GM23338 (cell line): Measurements from ENCODE around the gene MAP3K6. TPM values are rescaled to one million over a fixed set of nuclear protein-coding genes. Genes with fewer than 3 reads are reported as not detected.

Experiments used
- ATAC-seq: fragments of 200-7000 bp; cut with Tn5 transposase; 3 replicates; pipeline ENCODE4 v1.9.1; 2020
- DNase-seq: peaks from one replicate; pipeline ENCODE4 v3.0.0-alpha.2; 2015; ENCODE audit warnings: low spot score
- H2AFZ ChIP-seq: fragments of 200-600 bp; sonication (generic); 2 replicates; pipeline ENCODE4 v1.8.0; 2016; ENCODE audit warnings: antibody characterized with exemption, mild to moderate bottlenecking, moderate library complexity
- H3F3A ChIP-seq: fragments of 200-600 bp; sonication (generic); replicated peaks from 2 replicates; pipeline ENCODE4 v1.8.0; 2017; ENCODE audit warnings: antibody characterized with exemption, mixed run types, low read depth
- H3K27ac ChIP-seq: fragments of 200-600 bp; sonication (generic); 2 replicates; pipeline ENCODE4 v1.6.1; 2016; ENCODE audit warnings: low read depth
- H3K27me3 ChIP-seq: fragments of 200-600 bp; sonication (generic); 2 replicates; pipeline ENCODE4 v1.8.0; 2016; ENCODE audit warnings: mild to moderate bottlenecking, mixed run types, moderate library complexity; ENCODE audit not compliant: insufficient read depth
- H3K36me3 ChIP-seq: fragments of 200-600 bp; sonication (generic); 2 replicates; pipeline ENCODE4 v1.8.0; 2016; ENCODE audit warnings: mild to moderate bottlenecking; ENCODE audit not compliant: insufficient read depth
- H3K4me1 ChIP-seq: fragments of 200-600 bp; sonication (generic); 2 replicates; pipeline ENCODE4 v1.8.0; 2016; ENCODE audit warnings: mild to moderate bottlenecking, moderate library complexity; ENCODE audit not compliant: insufficient read depth
- H3K4me2 ChIP-seq: fragments of 200-600 bp; sonication (generic); 2 replicates; pipeline ENCODE4 v1.7.1; 2017; ENCODE audit warnings: mixed run types
- H3K4me3 ChIP-seq: fragments of 200-600 bp; sonication (generic); 2 replicates; pipeline ENCODE4 v1.6.1; 2016; ENCODE audit warnings: mixed run types
- H3K79me2 ChIP-seq: fragments of 200-600 bp; sonication (generic); replicated peaks from 2 replicates; pipeline ENCODE4 v1.8.0; 2017; ENCODE audit warnings: mild to moderate bottlenecking; ENCODE audit not compliant: insufficient read depth
- H3K9me2 ChIP-seq: fragments of 200-600 bp; sonication (generic); 2 replicates; pipeline ENCODE4 v1.8.0; 2017; ENCODE audit not compliant: insufficient read depth
- H4K20me1 ChIP-seq: fragments of 200-600 bp; sonication (generic); replicated peaks from 2 replicates; pipeline ENCODE4 v1.8.0; 2017; ENCODE audit warnings: mild to moderate bottlenecking; ENCODE audit not compliant: insufficient read depth
- H3K27ac Mint-ChIP-seq: 2 replicates; pipeline ENCODE4 v1.8.0; 2020; ENCODE audit warnings: inconsistent platforms, mild to moderate bottlenecking, moderate library complexity, mixed read lengths
- H3K27me3 Mint-ChIP-seq: 3 replicates; pipeline ENCODE4 v1.8.0; 2022; ENCODE audit warnings: low read depth, mild to moderate bottlenecking, moderate library complexity, mixed read lengths, inconsistent platforms; ENCODE audit not compliant: insufficient read depth, poor library complexity
- H3K36me3 Mint-ChIP-seq: 3 replicates; pipeline ENCODE4 v1.8.0; 2021; ENCODE audit warnings: low read depth, mild to moderate bottlenecking, inconsistent platforms, moderate library complexity, mixed read lengths
- H3K4me1 Mint-ChIP-seq: 3 replicates; pipeline ENCODE4 v1.8.0; 2020; ENCODE audit warnings: mild to moderate bottlenecking, inconsistent platforms, mixed read lengths
- H3K4me3 Mint-ChIP-seq: 3 replicates; pipeline ENCODE4 v1.8.0; 2021; ENCODE audit warnings: moderate library complexity, mild to moderate bottlenecking, inconsistent platforms, mixed read lengths
- H3K9me3 Mint-ChIP-seq: 3 replicates; pipeline ENCODE4 v1.8.0; 2020; ENCODE audit warnings: moderate library complexity, mild to moderate bottlenecking, inconsistent platforms, mixed read lengths
- CREB1 ChIP-seq: fragments of 250-450 bp; sonication (Bioruptor Pico); IDR thresholded peaks from 2 replicates; pipeline ENCODE4 v1.5.0; 2020; ENCODE audit warnings: low read depth, mild to moderate bottlenecking, moderate library complexity
- EZH2 ChIP-seq: fragments of 200-600 bp; sonication (generic); IDR thresholded peaks from one replicate; pipeline ENCODE4 v1.8.0; 2017; ENCODE audit warnings: antibody characterized with exemption, mild to moderate bottlenecking, low read depth; ENCODE audit not compliant: unreplicated experiment
- EZH2phosphoT487 ChIP-seq: fragments of 200-600 bp; sonication (generic); IDR thresholded peaks from one replicate; pipeline ENCODE4 v1.8.1; 2018; ENCODE audit warnings: antibody characterized with exemption; ENCODE audit not compliant: unreplicated experiment
- NANOG ChIP-seq: IDR thresholded peaks from 2 replicates; pipeline ENCODE4 v1.6.1; 2016; ENCODE audit warnings: antibody characterized with exemption, borderline replicate concordance
- POLR2AphosphoS5 ChIP-seq: IDR thresholded peaks from 2 replicates; pipeline ENCODE4 v1.6.1; 2016; ENCODE audit warnings: antibody characterized with exemption, low read depth
- STAT1 ChIP-seq: IDR thresholded peaks from one replicate; pipeline ENCODE4 v1.6.1; 2016; ENCODE audit warnings: antibody characterized with exemption; ENCODE audit not compliant: unreplicated experiment
- ZNF114 ChIP-seq: fragments of 250-450 bp; sonication (Bioruptor Pico); IDR thresholded peaks from 2 replicates; pipeline ENCODE4 v1.5.0; 2020; ENCODE audit warnings: mild to moderate bottlenecking, moderate library complexity
- polyA plus RNA-seq: library from polyadenylated mRNA; unstranded; fragments of >200 nt; fragmentation: Nextera tagmentation; extraction: Ambion mirVana; gene quantifications from 2 replicates; pipeline ENCODE4 v1.2.1, GENCODE V29; 2016
- total RNA-seq: library from RNA; depleted of rRNA; stranded (reverse); fragments of >200 nt; shearing (Covaris generic); gene quantifications from 2 replicates; pipeline ENCODE4 v1.2.3, GENCODE V29; 2014
- TF ChIP-seq, protein P1 (sequence below): IDR thresholded peaks from 2 replicates; pipeline ENCODE4 v1.6.1; 2016; ENCODE audit warnings: antibody characterized with exemption
- TF ChIP-seq, protein P2 (sequence below): IDR thresholded peaks from one replicate; pipeline ENCODE4 v1.6.1; 2018; ENCODE audit warnings: antibody characterized with exemption; ENCODE audit not compliant: unreplicated experiment
- TF ChIP-seq, protein P3 (sequence below), 2 experiments: fragments of 200-600 bp in 1 of 2; sonication (generic) in 1 of 2; conservative IDR thresholded peaks; 2 replicates each; pipeline versions ENCODE4 v1.5.1 to v1.6.1; 2016 to 2017; ENCODE audit warnings: antibody characterized with exemption in 2 of 2, low read depth in 2 of 2, mild to moderate bottlenecking in 2 of 2, moderate library complexity in 1 of 2

The MAP3K6 gene
- total and polyA plus RNA-seq, 2 experiments from 2014 or later = 8.2 to 10.6 TPM

DNA sequence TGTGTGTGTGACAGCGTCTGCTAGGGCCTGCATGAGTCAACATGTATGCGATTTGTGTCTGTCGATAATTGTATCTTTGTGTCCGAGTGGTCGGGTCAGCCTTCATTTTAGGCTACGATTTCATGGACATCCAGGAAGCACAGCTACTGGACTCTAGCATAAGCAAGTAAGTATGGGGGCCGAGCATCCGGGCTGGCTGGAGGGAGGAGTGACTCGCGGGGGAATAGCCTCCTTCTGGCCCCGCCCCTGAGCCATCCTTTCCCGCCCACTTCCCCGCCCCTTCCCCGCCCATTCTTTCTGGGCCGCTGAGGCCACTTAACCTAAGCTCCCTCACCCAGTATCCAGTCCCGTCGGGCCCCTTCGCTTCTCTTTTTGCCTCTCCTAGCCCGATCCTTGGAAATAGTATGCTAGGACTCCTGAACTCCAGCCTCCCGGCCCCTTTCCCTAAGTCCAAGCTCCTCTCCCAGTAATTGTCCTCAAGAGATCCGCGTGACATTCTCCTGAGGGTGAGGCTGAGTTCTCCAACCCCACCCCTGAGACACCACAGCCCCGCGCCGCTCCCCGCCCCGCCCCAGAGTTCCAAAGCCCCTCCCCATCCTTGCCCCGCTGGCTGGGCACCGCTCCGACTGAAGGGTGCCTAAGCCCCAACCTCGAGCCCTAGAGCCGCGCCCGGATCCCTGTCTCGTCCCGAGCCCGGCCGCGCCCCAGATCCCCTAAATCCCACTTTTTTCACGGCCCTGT lies 1.2 kb downstream of the MAP3K6 start:
- Mint-ChIP-seq H3K27me3 (peaks cover 22% of the 10 kb centered on the region), H3K27ac (peak overlapping the region; percentile 86), H3K4me3 (peak overlapping the region; percentile 86), H3K9me3 (no peaks in the 10 kb centered on the region), H3K36me3 (no peaks in the 10 kb centered on the region), H3K4me1 (peaks cover 27% of the 10 kb centered on the region)
- H4K20me1 ChIP-seq = no peaks in the 10 kb centered on the region
- H3K27ac ChIP-seq = no peak overlapping the region
- H3K9me2 ChIP-seq = no peaks in the 10 kb centered on the region
- peaks cover 16% of the 10 kb centered on the region for H3K4me1 ChIP-seq
- TF ChIP-seq CREB1 = no peak
- TF ChIP-seq STAT1 = peak; percentile 32
- no peak for TF ChIP-seq EZH2phosphoT487
- TF ChIP-seq, protein P1, sequence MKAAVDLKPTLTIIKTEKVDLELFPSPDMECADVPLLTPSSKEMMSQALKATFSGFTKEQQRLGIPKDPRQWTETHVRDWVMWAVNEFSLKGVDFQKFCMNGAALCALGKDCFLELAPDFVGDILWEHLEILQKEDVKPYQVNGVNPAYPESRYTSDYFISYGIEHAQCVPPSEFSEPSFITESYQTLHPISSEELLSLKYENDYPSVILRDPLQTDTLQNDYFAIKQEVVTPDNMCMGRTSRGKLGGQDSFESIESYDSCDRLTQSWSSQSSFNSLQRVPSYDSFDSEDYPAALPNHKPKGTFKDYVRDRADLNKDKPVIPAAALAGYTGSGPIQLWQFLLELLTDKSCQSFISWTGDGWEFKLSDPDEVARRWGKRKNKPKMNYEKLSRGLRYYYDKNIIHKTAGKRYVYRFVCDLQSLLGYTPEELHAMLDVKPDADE = no peak
- TF ChIP-seq, protein P2, sequence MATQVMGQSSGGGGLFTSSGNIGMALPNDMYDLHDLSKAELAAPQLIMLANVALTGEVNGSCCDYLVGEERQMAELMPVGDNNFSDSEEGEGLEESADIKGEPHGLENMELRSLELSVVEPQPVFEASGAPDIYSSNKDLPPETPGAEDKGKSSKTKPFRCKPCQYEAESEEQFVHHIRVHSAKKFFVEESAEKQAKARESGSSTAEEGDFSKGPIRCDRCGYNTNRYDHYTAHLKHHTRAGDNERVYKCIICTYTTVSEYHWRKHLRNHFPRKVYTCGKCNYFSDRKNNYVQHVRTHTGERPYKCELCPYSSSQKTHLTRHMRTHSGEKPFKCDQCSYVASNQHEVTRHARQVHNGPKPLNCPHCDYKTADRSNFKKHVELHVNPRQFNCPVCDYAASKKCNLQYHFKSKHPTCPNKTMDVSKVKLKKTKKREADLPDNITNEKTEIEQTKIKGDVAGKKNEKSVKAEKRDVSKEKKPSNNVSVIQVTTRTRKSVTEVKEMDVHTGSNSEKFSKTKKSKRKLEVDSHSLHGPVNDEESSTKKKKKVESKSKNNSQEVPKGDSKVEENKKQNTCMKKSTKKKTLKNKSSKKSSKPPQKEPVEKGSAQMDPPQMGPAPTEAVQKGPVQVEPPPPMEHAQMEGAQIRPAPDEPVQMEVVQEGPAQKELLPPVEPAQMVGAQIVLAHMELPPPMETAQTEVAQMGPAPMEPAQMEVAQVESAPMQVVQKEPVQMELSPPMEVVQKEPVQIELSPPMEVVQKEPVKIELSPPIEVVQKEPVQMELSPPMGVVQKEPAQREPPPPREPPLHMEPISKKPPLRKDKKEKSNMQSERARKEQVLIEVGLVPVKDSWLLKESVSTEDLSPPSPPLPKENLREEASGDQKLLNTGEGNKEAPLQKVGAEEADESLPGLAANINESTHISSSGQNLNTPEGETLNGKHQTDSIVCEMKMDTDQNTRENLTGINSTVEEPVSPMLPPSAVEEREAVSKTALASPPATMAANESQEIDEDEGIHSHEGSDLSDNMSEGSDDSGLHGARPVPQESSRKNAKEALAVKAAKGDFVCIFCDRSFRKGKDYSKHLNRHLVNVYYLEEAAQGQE = no peak
- peak; percentile 69 for TF ChIP-seq POLR2AphosphoS5
- TF ChIP-seq NANOG = no peak
- H3K27me3 ChIP-seq = peaks cover 18% of the 10 kb centered on the region
- H2AFZ ChIP-seq = peak overlapping the region; percentile 98; the same call in 1 of the 2 replicates
- peak overlapping the region; percentile 99 for H3K4me2 ChIP-seq
- H3K4me3 ChIP-seq = peak overlapping the region; percentile 89
- DNase-seq = peak; percentile 88
- ATAC-seq = peak; percentile 55
- no peaks in the 10 kb centered on the region for H3K79me2 ChIP-seq
- H3F3A ChIP-seq = peaks cover 17% of the 10 kb centered on the region; the same call in 1 of the 2 replicates
- no peaks in the 10 kb centered on the region for H3K36me3 ChIP-seq

DNA sequence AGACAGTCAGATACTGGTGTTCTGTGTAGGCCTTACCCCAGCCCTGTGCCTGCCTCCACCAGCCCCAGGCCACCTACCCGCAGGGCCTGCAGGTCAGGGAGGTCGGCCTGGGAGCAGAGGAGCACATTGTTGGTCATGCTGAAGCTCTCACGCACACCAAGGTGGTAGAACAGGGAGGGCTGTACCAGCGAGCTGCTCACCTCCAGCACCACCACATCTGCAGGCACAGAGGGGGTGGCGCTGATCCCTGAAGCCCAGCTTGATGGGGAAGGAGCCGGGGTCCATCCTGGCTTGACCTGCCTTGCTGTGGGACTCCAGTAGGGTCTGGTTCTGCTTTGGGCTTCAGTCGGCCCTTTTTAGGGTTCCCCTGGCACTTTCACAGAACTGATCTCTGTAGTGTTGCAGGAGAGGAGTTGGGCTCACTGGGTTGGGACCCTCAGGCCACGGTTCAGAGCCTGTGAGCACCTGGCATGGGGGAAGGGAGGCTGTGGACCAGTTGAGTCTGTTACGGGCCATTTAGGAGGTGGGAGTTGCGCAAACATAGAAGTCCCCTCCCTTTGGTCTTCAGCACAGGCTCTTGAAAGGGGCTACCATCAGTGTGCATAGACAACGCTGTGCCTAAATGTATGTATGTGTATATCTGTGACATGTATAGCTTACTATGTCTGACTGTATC lies 1.9 kb downstream of the MAP3K6 start:
- DNase-seq (no peak), ATAC-seq (no peak)
- H3K36me3 Mint-ChIP-seq = no peaks in the 10 kb centered on the region
- H3K4me3 Mint-ChIP-seq = peak overlapping the region; percentile 86
- H3K27me3 Mint-ChIP-seq = peaks cover 28% of the 10 kb centered on the region
- no peaks in the 10 kb centered on the region for H3K9me3 Mint-ChIP-seq
- peaks cover 25% of the 10 kb centered on the region for H3K27me3 ChIP-seq
- peak overlapping the region; percentile 89; the same call in 1 of the 2 replicates for H3K4me3 ChIP-seq
- 0 out of 2 replicates have a peak overlapping the region, but pooled peaks have one; percentile 59 for H2AFZ ChIP-seq
- no peaks in the 10 kb centered on the region for H3K36me3 ChIP-seq
- no peaks in the 10 kb centered on the region for H3K9me2 ChIP-seq
- no peak overlapping the region for H3K27ac ChIP-seq
- peaks cover 20% of the 10 kb centered on the region for H3K4me1 ChIP-seq
- peak overlapping the region; percentile 99 for H3K4me2 ChIP-seq
- H3K79me2 ChIP-seq = no peaks in the 10 kb centered on the region
- H3K4me1 Mint-ChIP-seq = peaks cover 30% of the 10 kb centered on the region
- no peaks in the 10 kb centered on the region for H4K20me1 ChIP-seq
- H3K27ac Mint-ChIP-seq = no peak overlapping the region
- H3F3A ChIP-seq = peaks cover 17% of the 10 kb centered on the region; the same call in 1 of the 2 replicates
- TF ChIP-seq, protein P3, sequence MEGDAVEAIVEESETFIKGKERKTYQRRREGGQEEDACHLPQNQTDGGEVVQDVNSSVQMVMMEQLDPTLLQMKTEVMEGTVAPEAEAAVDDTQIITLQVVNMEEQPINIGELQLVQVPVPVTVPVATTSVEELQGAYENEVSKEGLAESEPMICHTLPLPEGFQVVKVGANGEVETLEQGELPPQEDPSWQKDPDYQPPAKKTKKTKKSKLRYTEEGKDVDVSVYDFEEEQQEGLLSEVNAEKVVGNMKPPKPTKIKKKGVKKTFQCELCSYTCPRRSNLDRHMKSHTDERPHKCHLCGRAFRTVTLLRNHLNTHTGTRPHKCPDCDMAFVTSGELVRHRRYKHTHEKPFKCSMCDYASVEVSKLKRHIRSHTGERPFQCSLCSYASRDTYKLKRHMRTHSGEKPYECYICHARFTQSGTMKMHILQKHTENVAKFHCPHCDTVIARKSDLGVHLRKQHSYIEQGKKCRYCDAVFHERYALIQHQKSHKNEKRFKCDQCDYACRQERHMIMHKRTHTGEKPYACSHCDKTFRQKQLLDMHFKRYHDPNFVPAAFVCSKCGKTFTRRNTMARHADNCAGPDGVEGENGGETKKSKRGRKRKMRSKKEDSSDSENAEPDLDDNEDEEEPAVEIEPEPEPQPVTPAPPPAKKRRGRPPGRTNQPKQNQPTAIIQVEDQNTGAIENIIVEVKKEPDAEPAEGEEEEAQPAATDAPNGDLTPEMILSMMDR (conservative IDR thresholded peaks at IDR 0.05; ENCODE audit: low read depth in 2 of 2) = no peak
- no peak for TF ChIP-seq ZNF114 (CRISPR knock-in tag)
- TF ChIP-seq, protein P1 = no peak
- TF ChIP-seq, protein P2 = no peak
- TF ChIP-seq CREB1 = no peak
- no peak for TF ChIP-seq NANOG
- TF ChIP-seq EZH2 = no peak
